Measurements from ENCODE around the gene LRRC52.

- TF ChIP-seq, protein P1, sequence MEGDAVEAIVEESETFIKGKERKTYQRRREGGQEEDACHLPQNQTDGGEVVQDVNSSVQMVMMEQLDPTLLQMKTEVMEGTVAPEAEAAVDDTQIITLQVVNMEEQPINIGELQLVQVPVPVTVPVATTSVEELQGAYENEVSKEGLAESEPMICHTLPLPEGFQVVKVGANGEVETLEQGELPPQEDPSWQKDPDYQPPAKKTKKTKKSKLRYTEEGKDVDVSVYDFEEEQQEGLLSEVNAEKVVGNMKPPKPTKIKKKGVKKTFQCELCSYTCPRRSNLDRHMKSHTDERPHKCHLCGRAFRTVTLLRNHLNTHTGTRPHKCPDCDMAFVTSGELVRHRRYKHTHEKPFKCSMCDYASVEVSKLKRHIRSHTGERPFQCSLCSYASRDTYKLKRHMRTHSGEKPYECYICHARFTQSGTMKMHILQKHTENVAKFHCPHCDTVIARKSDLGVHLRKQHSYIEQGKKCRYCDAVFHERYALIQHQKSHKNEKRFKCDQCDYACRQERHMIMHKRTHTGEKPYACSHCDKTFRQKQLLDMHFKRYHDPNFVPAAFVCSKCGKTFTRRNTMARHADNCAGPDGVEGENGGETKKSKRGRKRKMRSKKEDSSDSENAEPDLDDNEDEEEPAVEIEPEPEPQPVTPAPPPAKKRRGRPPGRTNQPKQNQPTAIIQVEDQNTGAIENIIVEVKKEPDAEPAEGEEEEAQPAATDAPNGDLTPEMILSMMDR (IDR thresholded peaks at IDR 0.05): no peak
- no peak for TF ChIP-seq POLR2A (IDR thresholded peaks at IDR 0.05)
These were observed 42.4 kb upstream of the LRRC52 start for GRCh38 chr1:165501330-165501969.

Data from testis (tissue), 2 donors.